Measurements from ENCODE around the gene WWOX. TPM values are rescaled to one million over a fixed set of nuclear protein-coding genes. Genes with fewer than 3 reads are reported as not detected.

WWOX gene
- total RNA-seq, 2 experiments from 2014 or later: 20.2 to 21.4 TPM

GRCh38 chr16:78984887-78985464 lies 885.5 kb downstream of the WWOX start:
- intact Hi-C loops (cut with micrococcal nuclease): no loop called here
- no peak overlapping the region for H3K4me3 Mint-ChIP-seq
- CTCF ChIA-PET: no interaction called here
- peaks cover 5% of the 10 kb centered on the region for H3K9me3 Mint-ChIP-seq
- no peaks in the 10 kb centered on the region for H3K27me3 Mint-ChIP-seq (ENCODE audit: low read depth)
- DNase-seq: no peak
- H3K36me3 Mint-ChIP-seq (ENCODE audit: low read depth): no peaks in the 10 kb centered on the region
- H3K27ac Mint-ChIP-seq: no peak overlapping the region
- H3K4me1 Mint-ChIP-seq (ENCODE audit: low read depth): no peaks in the 10 kb centered on the region

GRCh38 chr16:78985716-78986605 lies 886.5 kb downstream of the WWOX start:
- intact Hi-C loops (cut with micrococcal nuclease): no loop called here
- no peaks in the 10 kb centered on the region for H3K36me3 Mint-ChIP-seq (ENCODE audit: low read depth)

GRCh38 chr16:78987666-78988065 lies 888.2 kb downstream of the WWOX start:
- Mint-ChIP-seq H3K4me1 (ENCODE audit: low read depth) (no peaks in the 10 kb centered on the region), H3K4me3 (no peak overlapping the region), H3K27me3 (ENCODE audit: low read depth) (no peaks in the 10 kb centered on the region), H3K9me3 (peaks cover 5% of the 10 kb centered on the region), H3K36me3 (ENCODE audit: low read depth) (no peaks in the 10 kb centered on the region), H3K27ac (no peak overlapping the region)
- intact Hi-C loops (cut with micrococcal nuclease): no loop called here
- no peak for DNase-seq
- CTCF ChIA-PET: no interaction called here

More at GRCh38 chr16:78985716-78986605, 886.5 kb downstream of the WWOX start:
- Mint-ChIP-seq H3K4me1 (ENCODE audit: low read depth) (no peaks in the 10 kb centered on the region), H3K27ac (no peak overlapping the region), H3K4me3 (no peak overlapping the region), H3K9me3 (peaks cover 5% of the 10 kb centered on the region), H3K27me3 (ENCODE audit: low read depth) (no peaks in the 10 kb centered on the region)
- DNase-seq: no peak
- CTCF ChIA-PET: no interaction called here

- H3K27me3 Mint-ChIP-seq (ENCODE audit: low read depth): no peaks in the 10 kb centered on the region
- H3K4me1 Mint-ChIP-seq (ENCODE audit: low read depth): no peaks in the 10 kb centered on the region
- no peak overlapping the region for H3K4me3 Mint-ChIP-seq
- H3K27ac Mint-ChIP-seq: no peak overlapping the region
- intact Hi-C loops (cut with micrococcal nuclease): no loop called here
- H3K36me3 Mint-ChIP-seq (ENCODE audit: low read depth): no peaks in the 10 kb centered on the region
- no peak for DNase-seq
- CTCF ChIA-PET: no interaction called here
- peaks cover 2% of the 10 kb centered on the region for H3K9me3 Mint-ChIP-seq
Observed at GRCh38 chr16:78988361-78988969, 889.0 kb downstream of the WWOX start.

GRCh38 chr16:78990309-78990701 lies 890.9 kb downstream of the WWOX start:
- no peak for DNase-seq
- Mint-ChIP-seq H3K4me1 (ENCODE audit: low read depth) (no peaks in the 10 kb centered on the region), H3K36me3 (ENCODE audit: low read depth) (no peaks in the 10 kb centered on the region), H3K9me3 (no peaks in the 10 kb centered on the region), H3K4me3 (no peak overlapping the region), H3K27me3 (ENCODE audit: low read depth) (no peaks in the 10 kb centered on the region), H3K27ac (no peak overlapping the region)
- intact Hi-C loops (cut with micrococcal nuclease): no loop called here
- CTCF ChIA-PET: interaction anchor here (1.1 kb wide), 1 partner anchor 102 kb away, joined by 3 read pairs; no protein-coding TSS in a partner anchor

GRCh38 chr16:78992001-78992400 lies 892.5 kb downstream of the WWOX start:
- no peaks in the 10 kb centered on the region for H3K36me3 Mint-ChIP-seq (ENCODE audit: low read depth)
- no peaks in the 10 kb centered on the region for H3K4me1 Mint-ChIP-seq (ENCODE audit: low read depth)
- DNase-seq: no peak
- intact Hi-C loops (cut with micrococcal nuclease): no loop called here
- no peak overlapping the region for H3K4me3 Mint-ChIP-seq
- no peaks in the 10 kb centered on the region for H3K27me3 Mint-ChIP-seq (ENCODE audit: low read depth)
- H3K27ac Mint-ChIP-seq: no peak overlapping the region
- CTCF ChIA-PET: no interaction called here
- no peaks in the 10 kb centered on the region for H3K9me3 Mint-ChIP-seq

GRCh38 chr16:78993346-78993745 lies 893.9 kb downstream of the WWOX start:
- intact Hi-C loops (cut with micrococcal nuclease): no loop called here
- Mint-ChIP-seq H3K27me3 (ENCODE audit: low read depth) (no peaks in the 10 kb centered on the region), H3K36me3 (ENCODE audit: low read depth) (no peaks in the 10 kb centered on the region)

GRCh38 chr16:78994135-78994745 lies 894.8 kb downstream of the WWOX start:
- CTCF ChIA-PET: no interaction called here
- no peaks in the 10 kb centered on the region for H3K4me1 Mint-ChIP-seq (ENCODE audit: low read depth)
- no peaks in the 10 kb centered on the region for H3K9me3 Mint-ChIP-seq
- no peak overlapping the region for H3K27ac Mint-ChIP-seq
- intact Hi-C loops (cut with micrococcal nuclease): no loop called here
- no peak overlapping the region for H3K4me3 Mint-ChIP-seq
- no peaks in the 10 kb centered on the region for H3K27me3 Mint-ChIP-seq (ENCODE audit: low read depth)
- no peak for DNase-seq
- no peaks in the 10 kb centered on the region for H3K36me3 Mint-ChIP-seq (ENCODE audit: low read depth)

More at GRCh38 chr16:78993346-78993745, 893.9 kb downstream of the WWOX start:
- H3K27ac Mint-ChIP-seq: no peak overlapping the region
- no peaks in the 10 kb centered on the region for H3K4me1 Mint-ChIP-seq (ENCODE audit: low read depth)
- DNase-seq: no peak
- CTCF ChIA-PET: no interaction called here
- H3K4me3 Mint-ChIP-seq: no peak overlapping the region
- H3K9me3 Mint-ChIP-seq: no peaks in the 10 kb centered on the region

GRCh38 chr16:78995441-78995840 lies 896.0 kb downstream of the WWOX start:
- DNase-seq: no peak
- no peaks in the 10 kb centered on the region for H3K36me3 Mint-ChIP-seq (ENCODE audit: low read depth)
- no peak overlapping the region for H3K27ac Mint-ChIP-seq
- H3K27me3 Mint-ChIP-seq (ENCODE audit: low read depth): no peaks in the 10 kb centered on the region
- H3K4me1 Mint-ChIP-seq (ENCODE audit: low read depth): no peaks in the 10 kb centered on the region
- intact Hi-C loops (cut with micrococcal nuclease): no loop called here
- no peak overlapping the region for H3K4me3 Mint-ChIP-seq
- H3K9me3 Mint-ChIP-seq: no peaks in the 10 kb centered on the region
- CTCF ChIA-PET: no interaction called here

GRCh38 chr16:78996790-78997189 lies 897.3 kb downstream of the WWOX start:
- Mint-ChIP-seq H3K4me3 (no peak overlapping the region), H3K27me3 (ENCODE audit: low read depth) (no peaks in the 10 kb centered on the region), H3K36me3 (ENCODE audit: low read depth) (no peaks in the 10 kb centered on the region), H3K9me3 (no peaks in the 10 kb centered on the region), H3K4me1 (ENCODE audit: low read depth) (no peaks in the 10 kb centered on the region), H3K27ac (no peak overlapping the region)
- intact Hi-C loops (cut with micrococcal nuclease): no loop called here
- CTCF ChIA-PET: no interaction called here
- DNase-seq: no peak

- Mint-ChIP-seq H3K4me3 (no peak overlapping the region), H3K27me3 (ENCODE audit: low read depth) (no peaks in the 10 kb centered on the region), H3K36me3 (ENCODE audit: low read depth) (no peaks in the 10 kb centered on the region), H3K9me3 (no peaks in the 10 kb centered on the region), H3K4me1 (ENCODE audit: low read depth) (no peaks in the 10 kb centered on the region), H3K27ac (no peak overlapping the region)
- intact Hi-C loops (cut with micrococcal nuclease): no loop called here
- DNase-seq: no peak
- CTCF ChIA-PET: interaction anchor here (0.6 kb wide), 1 partner anchor 527 kb away, joined by 3 read pairs; no protein-coding TSS in a partner anchor
Observed at GRCh38 chr16:78998879-78999278, 899.4 kb downstream of the WWOX start.

GRCh38 chr16:79001156-79001967 lies 901.9 kb downstream of the WWOX start:
- CTCF ChIA-PET: no interaction called here
- intact Hi-C loops (cut with micrococcal nuclease): no loop called here
- Mint-ChIP-seq H3K27ac (no peak overlapping the region), H3K9me3 (no peaks in the 10 kb centered on the region), H3K4me3 (no peak overlapping the region), H3K36me3 (ENCODE audit: low read depth) (no peaks in the 10 kb centered on the region), H3K4me1 (ENCODE audit: low read depth) (no peaks in the 10 kb centered on the region), H3K27me3 (ENCODE audit: low read depth) (no peaks in the 10 kb centered on the region)
- DNase-seq: no peak
